Uterus (tissue), 4 donors: ENCODE data around the gene CHST13. TPM values are rescaled to one million over a fixed set of nuclear protein-coding genes. Genes with fewer than 3 reads are reported as not detected.
A peak's percentile ranks its signal among the peaks of the same experiment; 100 is the strongest.

Source experiments
- DNase-seq, 2 donors: peaks; one replicate each; pipeline ENCODE4 v3.0.0-alpha.2; 2019 to 2020
- H3K27ac ChIP-seq, 2 donors: fragments of 200-600 bp; sonication (generic); 1 replicate in 1 of 2; 2 replicates in 1 of 2; pipeline ENCODE4 v1.5.1; 2016 to 2018
- H3K27me3 ChIP-seq, 2 donors: fragments of 200-600 bp; sonication (generic); one replicate each; pipeline ENCODE4 v1.5.1; 2018 to 2019; ENCODE audit warnings: control low read depth in 1 of 2
- H3K36me3 ChIP-seq, 2 donors: fragments of 200-600 bp; sonication (generic); one replicate each; pipeline ENCODE4 v1.5.1; 2019; ENCODE audit warnings: control low read depth in 1 of 2
- H3K4me1 ChIP-seq, 2 donors: fragments of 200-600 bp; sonication (generic); one replicate each; pipeline ENCODE4 v1.5.1; 2018 to 2019; ENCODE audit warnings: control low read depth in 1 of 2
- H3K4me3 ChIP-seq, 2 donors: fragments of 200-600 bp; sonication (generic); 1 replicate in 1 of 2; 2 replicates in 1 of 2; pipeline ENCODE4 v1.5.1; 2018 to 2019; ENCODE audit warnings: mild to moderate bottlenecking in 1 of 2
- H3K9me3 ChIP-seq, 2 donors: fragments of 200-600 bp; sonication (generic); one replicate each; pipeline ENCODE4 v1.5.1; 2019; ENCODE audit warnings: control low read depth in 1 of 2
- POLR2A ChIP-seq, 2 donors: fragments of 450-650 bp; IDR thresholded peaks; one replicate each; pipeline ENCODE4 v1.6.1; 2016; ENCODE audit warnings: antibody characterized with exemption in 2 of 2, mild to moderate bottlenecking in 1 of 2, moderate library complexity in 1 of 2
- intact Hi-C: fragments of 100-400 bp; cut with DNase I; formaldehyde crosslinking; loops from one replicate; pipeline ENCODE4 v1.15.1; 2023; ENCODE audit warnings: low total_unique reads
- total RNA-seq, 4 donors: library from RNA; depleted of rRNA in 3 of 4; stranded (reverse); fragments of >200 nt in 3 of 4; gene quantifications; one replicate each; pipeline versions ENCODE4 v1.1.0 to v1.2.4, GENCODE V29; 2014 to 2023
- TF ChIP-seq, protein P1 (sequence below), 4 experiments: fragments of 200-600 bp in 2 of 4; fragments of 450-650 bp in 2 of 4; sonication (generic) in 2 of 4; IDR thresholded peaks; one replicate each; pipeline ENCODE4 v1.5.1; 2016 to 2019; ENCODE audit warnings: antibody characterized with exemption in 4 of 4, mild to moderate bottlenecking in 2 of 4, moderate library complexity in 1 of 4
- donor health status: DM: yes; HTN: yes; CAD: no.

CHST13 gene
- total RNA-seq, 4 donors from 2014 or later: 0.24 to 0.62 TPM; not detected in 2

DNA sequence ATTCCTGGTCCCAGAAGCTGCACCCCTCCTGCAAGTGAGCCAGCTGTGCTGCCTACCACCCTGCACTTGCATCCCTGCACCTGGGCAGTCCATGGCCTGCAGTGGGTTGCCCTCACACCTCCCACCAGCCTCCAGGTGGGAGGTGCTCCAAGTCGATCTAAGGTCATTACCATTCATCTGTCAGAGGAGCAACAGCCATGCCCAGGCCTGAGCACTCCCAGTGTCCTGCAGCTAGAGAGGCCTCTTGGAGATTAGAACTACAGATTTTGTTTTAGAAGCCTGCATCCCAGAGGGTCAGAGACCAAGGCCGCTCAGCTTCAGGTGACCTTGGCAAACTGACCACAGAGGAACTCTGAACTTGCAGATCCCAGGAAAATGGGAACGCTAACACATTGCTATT lies 39.3 kb upstream of the CHST13 start:
- intact Hi-C loops: no loop called here
- no peak overlapping the region for H3K27ac ChIP-seq
- no peak for TF ChIP-seq POLR2A (IDR thresholded peaks at IDR 0.05)
- TF ChIP-seq, protein P1, sequence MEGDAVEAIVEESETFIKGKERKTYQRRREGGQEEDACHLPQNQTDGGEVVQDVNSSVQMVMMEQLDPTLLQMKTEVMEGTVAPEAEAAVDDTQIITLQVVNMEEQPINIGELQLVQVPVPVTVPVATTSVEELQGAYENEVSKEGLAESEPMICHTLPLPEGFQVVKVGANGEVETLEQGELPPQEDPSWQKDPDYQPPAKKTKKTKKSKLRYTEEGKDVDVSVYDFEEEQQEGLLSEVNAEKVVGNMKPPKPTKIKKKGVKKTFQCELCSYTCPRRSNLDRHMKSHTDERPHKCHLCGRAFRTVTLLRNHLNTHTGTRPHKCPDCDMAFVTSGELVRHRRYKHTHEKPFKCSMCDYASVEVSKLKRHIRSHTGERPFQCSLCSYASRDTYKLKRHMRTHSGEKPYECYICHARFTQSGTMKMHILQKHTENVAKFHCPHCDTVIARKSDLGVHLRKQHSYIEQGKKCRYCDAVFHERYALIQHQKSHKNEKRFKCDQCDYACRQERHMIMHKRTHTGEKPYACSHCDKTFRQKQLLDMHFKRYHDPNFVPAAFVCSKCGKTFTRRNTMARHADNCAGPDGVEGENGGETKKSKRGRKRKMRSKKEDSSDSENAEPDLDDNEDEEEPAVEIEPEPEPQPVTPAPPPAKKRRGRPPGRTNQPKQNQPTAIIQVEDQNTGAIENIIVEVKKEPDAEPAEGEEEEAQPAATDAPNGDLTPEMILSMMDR (IDR thresholded peaks at IDR 0.05): no peak
- no peak overlapping the region for H3K4me3 ChIP-seq
- H3K9me3 ChIP-seq: no peaks in the 10 kb centered on the region
- no peaks in the 10 kb centered on the region for H3K4me1 ChIP-seq
- DNase-seq: no peak
- H3K27me3 ChIP-seq: no peaks in the 10 kb centered on the region
- no peaks in the 10 kb centered on the region for H3K36me3 ChIP-seq

DNA sequence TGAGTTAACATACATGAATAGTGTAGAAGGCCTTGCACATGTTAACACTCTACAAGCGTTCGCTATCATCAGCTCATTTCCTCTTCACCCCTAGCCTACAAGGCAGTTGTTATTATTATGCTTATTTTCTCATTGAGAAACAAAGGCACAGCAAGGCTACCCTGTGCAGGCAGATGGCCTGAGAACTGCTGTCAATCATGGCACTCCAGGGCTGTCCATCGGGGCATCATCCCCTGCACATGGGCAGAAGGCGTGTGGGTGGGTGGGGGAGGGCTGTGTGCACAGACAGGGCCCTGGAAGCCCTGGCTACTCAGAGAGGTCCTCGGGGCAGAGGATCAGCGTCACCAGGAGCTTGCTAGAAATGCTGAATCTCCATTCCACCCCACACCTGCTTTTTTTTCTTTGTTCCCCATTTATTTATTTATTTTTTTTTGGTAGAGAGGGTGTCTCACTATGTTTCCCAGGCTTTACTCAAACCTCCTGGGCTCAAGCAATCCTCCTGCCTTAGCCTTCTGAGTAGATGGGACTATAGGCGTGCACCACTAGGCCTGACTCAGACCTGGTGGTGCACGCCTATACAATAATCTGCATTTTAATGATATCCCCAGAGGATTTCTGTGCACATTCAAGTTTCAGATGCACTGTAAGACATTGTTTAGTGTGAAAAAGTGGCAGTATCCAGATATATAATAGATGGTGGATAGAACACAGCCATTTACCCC lies 38.6 kb upstream of the CHST13 start:
- no peak for DNase-seq
- TF ChIP-seq, protein P1 (IDR thresholded peaks at IDR 0.05): no peak
- TF ChIP-seq POLR2A (IDR thresholded peaks at IDR 0.05): no peak
- no peak overlapping the region for H3K4me3 ChIP-seq
- intact Hi-C loops: no loop called here
- no peaks in the 10 kb centered on the region for H3K36me3 ChIP-seq
- H3K27me3 ChIP-seq: no peaks in the 10 kb centered on the region
- H3K9me3 ChIP-seq: no peaks in the 10 kb centered on the region
- H3K27ac ChIP-seq: no peak overlapping the region
- no peaks in the 10 kb centered on the region for H3K4me1 ChIP-seq

DNA sequence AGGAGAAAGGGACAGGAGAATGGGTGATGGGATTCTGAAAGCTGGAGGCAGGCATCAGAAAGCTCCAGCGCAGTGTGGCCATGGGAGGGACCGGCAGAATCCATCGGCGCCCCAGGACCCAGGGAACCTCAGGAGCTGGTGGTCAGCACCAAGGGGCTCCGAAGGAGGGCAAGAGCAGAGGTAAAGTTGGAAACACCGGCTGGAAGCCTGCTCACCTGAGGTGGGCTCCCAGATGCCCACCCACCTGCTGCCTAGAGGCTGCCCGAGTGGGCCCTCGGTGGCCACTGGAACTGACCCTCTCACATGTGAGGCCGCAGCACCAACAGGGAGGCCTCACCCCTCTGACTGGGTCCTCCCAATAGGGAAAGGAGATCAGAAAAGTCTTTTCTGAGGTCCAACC lies 38.0 kb upstream of the CHST13 start:
- H3K27ac ChIP-seq: no peak overlapping the region
- no peak for DNase-seq
- intact Hi-C loops: no loop called here
- no peak overlapping the region for H3K4me3 ChIP-seq
- H3K9me3 ChIP-seq: no peaks in the 10 kb centered on the region
- H3K27me3 ChIP-seq: no peaks in the 10 kb centered on the region
- no peaks in the 10 kb centered on the region for H3K36me3 ChIP-seq
- no peaks in the 10 kb centered on the region for H3K4me1 ChIP-seq
- TF ChIP-seq POLR2A (IDR thresholded peaks at IDR 0.05): no peak
- TF ChIP-seq, protein P1 (IDR thresholded peaks at IDR 0.05): no peak

- Histone ChIP-seq H3K9me3 (no peaks in the 10 kb centered on the region), H3K36me3 (no peaks in the 10 kb centered on the region), H3K27me3 (no peaks in the 10 kb centered on the region), H3K27ac (no peak overlapping the region), H3K4me1 (no peaks in the 10 kb centered on the region), H3K4me3 (no peak overlapping the region)
- TF ChIP-seq, protein P1 (IDR thresholded peaks at IDR 0.05): no peak
- TF ChIP-seq POLR2A (IDR thresholded peaks at IDR 0.05): no peak
- intact Hi-C loops: no loop called here
- no peak for DNase-seq
Measured at GRCh38 chr3:126486360-126486847, 37.6 kb upstream of the CHST13 start.

- TF ChIP-seq, protein P1 (IDR thresholded peaks at IDR 0.05): no peak
- TF ChIP-seq POLR2A (IDR thresholded peaks at IDR 0.05): no peak
- intact Hi-C loops: no loop called here
- no peaks in the 10 kb centered on the region for H3K9me3 ChIP-seq
- H3K4me3 ChIP-seq: no peak overlapping the region
- DNase-seq: peak in 1 of 2 donors; percentile 30
- no peaks in the 10 kb centered on the region for H3K4me1 ChIP-seq
- no peak overlapping the region for H3K27ac ChIP-seq
- H3K36me3 ChIP-seq: no peaks in the 10 kb centered on the region
- no peaks in the 10 kb centered on the region for H3K27me3 ChIP-seq
Measured at GRCh38 chr3:126487151-126487771, 36.7 kb upstream of the CHST13 start.
